ENCODE data around the gene UBQLN3.

UBQLN3 gene

DNA sequence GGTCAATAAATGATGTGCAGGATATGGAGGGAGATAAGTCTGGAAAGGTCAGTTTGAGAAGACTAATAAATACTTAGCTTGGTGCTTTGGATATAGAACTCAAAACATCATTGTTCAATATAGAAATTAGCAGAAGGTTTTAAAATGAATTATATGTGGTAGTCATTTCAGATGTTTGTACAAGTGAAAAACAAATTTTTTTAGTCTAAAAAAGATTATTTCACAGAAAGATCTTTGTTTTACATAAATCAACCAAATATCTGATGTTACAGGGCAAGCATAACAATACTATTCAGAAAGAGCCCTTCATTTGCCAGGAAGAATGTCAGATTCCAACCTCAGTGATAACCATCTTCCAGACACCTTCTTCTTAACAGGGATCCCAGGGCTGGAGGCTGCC is 21.4 kb downstream of the UBQLN3 start, which contains the start of gene OR52D1:
Gene OR52D1, plus strand, starts transcription at position 301 of the 400 bp plus-strand sequence. Its CDS starts 22 bp downstream, at position 323.
- FAIRE-seq (no peak), DNase-seq (ENCODE audit: insufficient read length, low spot score) (no peak)
- TF ChIP-seq TAF1 (IDR thresholded peaks at IDR 0.05; ENCODE audit: low read depth, low read length) = no peak
- no peak for TF ChIP-seq POU2F2 (IDR thresholded peaks at IDR 0.05; ENCODE audit: low read depth, low read length)
- TF ChIP-seq PAX5 (IDR thresholded peaks at IDR 0.05; ENCODE audit: insufficient read depth, low read length, severe bottlenecking) = no peak
- TF ChIP-seq SPI1 (IDR thresholded peaks at IDR 0.05; ENCODE audit: low read depth, low read length) = no peak
- TF ChIP-seq POLR2AphosphoS5 (IDR thresholded peaks at IDR 0.05; ENCODE audit: low read depth, low read length) = no peak
- no peak for TF ChIP-seq POLR2A (IDR thresholded peaks at IDR 0.05; ENCODE audit: low read depth, low read length)

GRCh38 chr11:5486421-5486820 is 23.3 kb downstream of the UBQLN3 start:
- no peak for FAIRE-seq
- DNase-seq (ENCODE audit: insufficient read length, low spot score) = no peak
- TF ChIP-seq POLR2A (IDR thresholded peaks at IDR 0.05; ENCODE audit: low read depth, low read length) = no peak
- no peak for TF ChIP-seq SPI1 (IDR thresholded peaks at IDR 0.05; ENCODE audit: low read depth, low read length)
- no peak for TF ChIP-seq POLR2AphosphoS5 (IDR thresholded peaks at IDR 0.05; ENCODE audit: low read depth, low read length)
- TF ChIP-seq PAX5 (IDR thresholded peaks at IDR 0.05; ENCODE audit: insufficient read depth, low read length, severe bottlenecking) = no peak
- no peak for TF ChIP-seq POU2F2 (IDR thresholded peaks at IDR 0.05; ENCODE audit: low read depth, low read length)
- TF ChIP-seq TAF1 (IDR thresholded peaks at IDR 0.05; ENCODE audit: low read depth, low read length) = no peak

GRCh38 chr11:5486003-5486402 is 23.8 kb downstream of the UBQLN3 start:
- DNase-seq (ENCODE audit: insufficient read length, low spot score) = no peak

GRCh38 chr11:5476186-5476819 is 33.5 kb downstream of the UBQLN3 start:
- FAIRE-seq = peak; percentile 85

More at GRCh38 chr11:5486003-5486402, 23.8 kb downstream of the UBQLN3 start:
- FAIRE-seq = no peak
- TF ChIP-seq PAX5 (IDR thresholded peaks at IDR 0.05; ENCODE audit: insufficient read depth, low read length, severe bottlenecking) (no peak), SPI1 (IDR thresholded peaks at IDR 0.05; ENCODE audit: low read depth, low read length) (no peak), TAF1 (IDR thresholded peaks at IDR 0.05; ENCODE audit: low read depth, low read length) (no peak), POLR2A (IDR thresholded peaks at IDR 0.05; ENCODE audit: low read depth, low read length) (no peak), POU2F2 (IDR thresholded peaks at IDR 0.05; ENCODE audit: low read depth, low read length) (no peak), POLR2AphosphoS5 (IDR thresholded peaks at IDR 0.05; ENCODE audit: low read depth, low read length) (no peak)

DNA sequence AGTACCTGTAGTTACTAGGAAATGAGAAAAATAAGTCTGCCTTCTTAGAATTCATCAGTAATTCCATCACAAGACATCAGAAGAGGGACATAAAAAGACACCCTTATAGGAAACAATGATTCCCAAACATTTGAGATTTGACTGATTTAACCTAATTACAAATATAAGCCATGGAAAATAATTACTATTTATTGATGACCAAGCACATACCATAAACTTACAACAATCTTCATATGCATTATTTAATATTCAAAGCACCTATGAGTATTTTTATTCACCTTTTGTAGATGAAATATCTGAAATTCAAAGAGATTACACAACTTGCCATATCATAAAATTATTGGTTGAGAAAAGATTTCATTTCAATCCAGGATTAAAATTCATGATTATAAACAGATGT is 35.8 kb downstream of the UBQLN3 start:
- FAIRE-seq (no peak), DNase-seq (ENCODE audit: insufficient read length, low spot score) (no peak)
- no peak for TF ChIP-seq POLR2A (IDR thresholded peaks at IDR 0.05; ENCODE audit: low read depth, low read length)
- no peak for TF ChIP-seq PAX5 (IDR thresholded peaks at IDR 0.05; ENCODE audit: insufficient read depth, low read length, severe bottlenecking)
- TF ChIP-seq POU2F2 (IDR thresholded peaks at IDR 0.05; ENCODE audit: low read depth, low read length) = no peak
- no peak for TF ChIP-seq TAF1 (IDR thresholded peaks at IDR 0.05; ENCODE audit: low read depth, low read length)
- no peak for TF ChIP-seq POLR2AphosphoS5 (IDR thresholded peaks at IDR 0.05; ENCODE audit: low read depth, low read length)
- TF ChIP-seq SPI1 (IDR thresholded peaks at IDR 0.05; ENCODE audit: low read depth, low read length) = no peak

More at GRCh38 chr11:5476186-5476819, 33.5 kb downstream of the UBQLN3 start:
- no peak for TF ChIP-seq POLR2A (IDR thresholded peaks at IDR 0.05; ENCODE audit: low read depth, low read length)
- no peak for TF ChIP-seq SPI1 (IDR thresholded peaks at IDR 0.05; ENCODE audit: low read depth, low read length)
- no peak for TF ChIP-seq TAF1 (IDR thresholded peaks at IDR 0.05; ENCODE audit: low read depth, low read length)
- TF ChIP-seq POLR2AphosphoS5 (IDR thresholded peaks at IDR 0.05; ENCODE audit: low read depth, low read length) = no peak
- no peak for TF ChIP-seq PAX5 (IDR thresholded peaks at IDR 0.05; ENCODE audit: insufficient read depth, low read length, severe bottlenecking)
- TF ChIP-seq POU2F2 (IDR thresholded peaks at IDR 0.05; ENCODE audit: low read depth, low read length) = no peak
- peak; percentile 44 for DNase-seq (ENCODE audit: insufficient read length, low spot score)

DNA sequence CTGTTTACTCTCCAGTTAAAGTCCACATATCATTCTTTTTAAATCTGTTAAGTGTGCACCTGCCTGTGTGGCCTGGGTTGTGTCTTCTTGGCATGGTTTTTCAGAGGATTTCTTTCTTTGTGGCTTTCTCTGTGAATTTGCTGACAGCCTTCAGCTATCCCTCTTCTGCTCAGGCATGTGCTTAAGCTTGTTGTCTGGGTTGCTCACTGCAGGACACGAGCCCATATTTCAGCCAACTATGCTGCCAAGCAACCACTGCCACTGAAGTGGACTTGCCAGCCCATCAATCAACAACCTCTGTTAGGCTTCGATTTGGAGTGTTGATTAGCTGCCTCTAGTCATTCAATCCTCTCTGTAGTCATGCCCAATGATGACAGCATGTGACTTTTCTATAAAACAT is 42.2 kb downstream of the UBQLN3 start:
- TF ChIP-seq POLR2A (IDR thresholded peaks at IDR 0.05; ENCODE audit: low read depth, low read length) (no peak), SPI1 (IDR thresholded peaks at IDR 0.05; ENCODE audit: low read depth, low read length) (no peak), TAF1 (IDR thresholded peaks at IDR 0.05; ENCODE audit: low read depth, low read length) (no peak)
- DNase-seq (ENCODE audit: insufficient read length, low spot score) (no peak), FAIRE-seq (no peak)

GRCh38 chr11:5460983-5461621 is 48.7 kb downstream of the UBQLN3 start:
- FAIRE-seq = no peak
- no peak for DNase-seq (ENCODE audit: insufficient read length, low spot score)
- TF ChIP-seq POLR2A (IDR thresholded peaks at IDR 0.05; ENCODE audit: low read depth, low read length) = no peak

All from GM12891 (cell line).